DMS153 (cell line): ENCODE data around the gene TOMM40.

Source experiments
- DNase-seq: peaks from one replicate; lab custom pipeline; 2025; lab: John Stamatoyannopoulos, UW

The TOMM40 gene

GRCh38 chr19:44927746-44928145, 36.7 kb downstream of the TOMM40 start:
- DNase-seq, result no peak

- no peak for DNase-seq
Observed at GRCh38 chr19:44930088-44930487, 39.0 kb downstream of the TOMM40 start.

DNA sequence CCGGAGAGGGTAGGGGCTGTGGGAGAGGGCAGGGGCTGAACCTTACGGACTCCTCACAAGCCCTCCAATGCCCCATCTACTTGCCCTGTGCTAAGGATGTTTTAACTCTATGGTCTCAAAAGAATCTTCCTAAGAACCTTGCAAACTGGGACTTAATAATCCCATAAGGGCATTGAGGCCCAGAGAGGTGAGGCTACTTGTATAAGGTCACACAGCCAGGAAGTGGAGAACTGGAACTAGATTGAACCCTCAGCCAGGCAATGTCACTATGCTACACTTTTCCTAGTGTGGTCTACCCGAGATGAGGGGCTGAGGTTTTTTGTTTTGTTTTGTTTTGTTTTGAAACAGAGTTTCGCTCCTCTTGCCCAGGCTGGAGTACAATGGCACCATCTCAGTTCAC, 40.5 kb downstream of the TOMM40 start:
- no peak for DNase-seq

DNA sequence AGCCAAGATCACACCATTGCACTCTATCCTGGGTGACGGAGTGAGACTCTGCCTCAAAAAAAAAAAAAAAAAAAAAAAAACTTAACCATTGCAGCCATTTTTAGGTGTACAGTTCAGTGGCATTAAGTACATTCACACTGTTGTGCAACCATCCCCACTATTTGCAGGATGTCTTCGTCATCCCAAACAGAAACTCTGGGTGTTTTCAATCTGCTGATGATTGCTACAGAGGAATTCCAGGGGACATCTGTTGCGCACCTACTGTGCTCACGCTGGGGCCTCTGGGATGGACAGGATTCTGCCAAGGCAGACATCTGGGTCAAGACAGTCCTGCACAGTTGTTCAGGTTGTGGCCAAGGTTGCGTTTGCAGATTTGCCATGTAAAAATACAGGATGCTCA, 48.6 kb downstream of the TOMM40 start:
- no peak for DNase-seq

- DNase-seq, result no peak
Observed at GRCh38 chr19:44942067-44942571, 51.1 kb downstream of the TOMM40 start, which contains the start of gene APOC4. Gene APOC4 (plus strand): TSS chr19:44942237. CDS start chr19:44942278, 41 bp downstream.

DNA sequence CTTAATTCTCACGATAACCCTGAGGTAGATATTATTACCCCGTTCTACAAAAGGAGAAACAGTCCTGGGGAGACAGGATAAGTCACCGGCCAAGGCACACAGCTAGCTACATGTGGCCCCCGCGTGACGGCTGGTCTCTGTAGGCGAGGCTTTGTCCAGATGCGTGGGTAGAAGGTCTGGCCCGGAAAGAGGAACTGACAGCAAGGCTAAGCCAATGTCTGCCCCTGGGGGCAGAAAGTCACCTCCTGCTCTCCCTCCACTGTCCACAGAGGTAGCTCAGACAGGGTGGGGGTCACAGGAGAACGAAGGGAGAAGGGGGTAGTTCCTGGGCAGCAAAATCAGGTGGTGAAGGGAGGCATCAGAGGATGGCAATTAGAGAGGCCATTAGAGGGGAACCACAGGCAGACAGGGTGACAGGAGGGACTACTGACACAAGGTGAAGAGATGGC, 52.8 kb downstream of the TOMM40 start:
- DNase-seq, result no peak

DNA sequence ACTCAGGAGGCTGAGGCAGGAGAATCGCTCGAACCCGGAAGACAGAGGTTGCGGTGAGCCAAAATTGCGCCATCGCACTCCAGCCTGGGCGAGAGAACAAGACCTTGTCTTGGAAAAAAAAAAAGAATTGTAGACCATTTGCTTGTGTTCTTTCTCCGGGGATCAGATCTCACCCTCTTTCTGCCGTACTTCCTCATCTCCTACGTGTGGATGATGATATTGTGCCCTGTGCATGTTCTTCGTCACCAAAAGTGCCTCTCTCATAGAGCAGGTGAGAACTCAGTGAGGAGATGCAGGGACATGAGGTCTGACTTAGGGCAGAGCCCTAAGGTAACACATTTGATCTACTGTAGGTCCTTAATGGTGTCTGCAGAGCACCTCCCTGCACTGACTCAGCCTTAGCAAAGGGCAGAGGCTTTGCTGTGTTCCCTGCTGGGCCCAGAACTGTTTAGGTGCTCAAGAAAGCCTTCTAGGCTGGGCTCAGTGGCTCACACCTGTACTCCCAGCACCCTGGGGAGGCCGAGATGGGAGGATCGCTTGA, 56.1 kb downstream of the TOMM40 start:
- no peak for DNase-seq

DNA sequence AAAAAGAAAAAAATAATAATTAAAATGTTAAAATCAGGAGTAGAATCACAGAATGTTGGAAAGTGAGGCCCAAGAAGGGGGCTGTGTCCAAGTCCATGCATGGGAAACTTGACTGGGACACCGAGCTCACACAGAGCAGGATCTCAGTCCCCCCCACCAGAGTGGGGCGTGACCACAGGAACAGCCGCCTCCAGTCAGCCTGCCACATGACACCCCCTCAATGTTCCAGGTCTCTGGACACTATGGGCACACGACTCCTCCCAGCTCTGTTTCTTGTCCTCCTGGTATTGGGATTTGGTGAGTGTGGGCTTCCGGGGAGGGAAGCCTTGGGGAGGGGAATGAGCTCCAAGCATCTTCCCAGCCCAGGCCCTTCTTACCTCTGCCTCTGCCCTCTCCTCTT, 57.2 kb downstream of the TOMM40 start:
- DNase-seq, result no peak

- no peak for DNase-seq
Observed at GRCh38 chr19:44948763-44949374, 57.8 kb downstream of the TOMM40 start.

- DNase-seq, result no peak
Observed at GRCh38 chr19:44949550-44949949, 58.5 kb downstream of the TOMM40 start.

GRCh38 chr19:44951179-44952159, 60.4 kb downstream of the TOMM40 start:
- peak; percentile 2 for DNase-seq
